B cell (primary cell): ENCODE measurements around the gene RRBP1. TPM values are rescaled to one million over a fixed set of nuclear protein-coding genes. Genes with fewer than 3 reads are reported as not detected.

Source experiments
- ATAC-seq: fragments of 200-7000 bp; cut with Tn5 transposase; one replicate; pipeline ENCODE4 v1.10.0; 2021; ENCODE audit warnings: low read depth, mild to moderate bottlenecking, moderate number of reproducible peaks, moderate library complexity
- CTCF ChIA-PET: fragments of 350-600 bp; sonication (Branson Sonifier 250); formaldehyde crosslinking; loops from one replicate; lab custom pipeline; 2021; ENCODE audit warnings: antibody characterized with exemption, inconsistent platforms; lab: Charles Lee
- POLR2A ChIA-PET: fragments of 350-600 bp; sonication (Branson Sonifier 250); formaldehyde crosslinking; loops from one replicate; lab custom pipeline; 2021; ENCODE audit warnings: antibody characterized with exemption; lab: Charles Lee
- DNase-seq: peaks from one replicate; pipeline ENCODE4 v3.0.0; 2013
- H2AFZ ChIP-seq: 2 replicates; pipeline ENCODE4 v1.6.1; 2012; ENCODE audit warnings: mild to moderate bottlenecking, low read depth, low read length; ENCODE audit not compliant: insufficient read depth, poor library complexity, severe bottlenecking
- H3K27ac ChIP-seq, 2 donors: 1 replicate in 1 of 2; 2 replicates in 1 of 2; pipeline ENCODE4 v1.5.1; 2012 to 2013; ENCODE audit warnings: low read length in 2 of 2, mild to moderate bottlenecking in 2 of 2, moderate library complexity in 1 of 2
- H3K27me3 ChIP-seq, 4 experiments: fragments of 200-600 bp in 1 of 4; sonication (generic) in 1 of 4; replicated peaks in 1 of 4; 1 replicate in 2 of 4; 2 replicates in 2 of 4; pipeline versions ENCODE4 v1.6.1 to v1.7.0; 2013 to 2016; ENCODE audit warnings: low read length in 3 of 4, mild to moderate bottlenecking in 2 of 4, mixed read lengths in 1 of 4, moderate library complexity in 1 of 4; ENCODE audit not compliant: insufficient read depth in 4 of 4, control insufficient read depth in 3 of 4; ENCODE audit errors: control extremely low read depth in 1 of 4
- H3K36me3 ChIP-seq, 2 experiments: replicated peaks in 1 of 2; 1 replicate in 1 of 2; 2 replicates in 1 of 2; pipeline versions ENCODE4 v1.6.1 to v1.7.1; 2013; ENCODE audit warnings: low read length in 1 of 2; ENCODE audit not compliant: insufficient read depth in 2 of 2, control insufficient read depth in 1 of 2; ENCODE audit errors: control extremely low read depth in 1 of 2, extremely low read depth in 1 of 2
- H3K4me1 ChIP-seq, 2 donors: fragments of 200-600 bp in 1 of 2; sonication (generic) in 1 of 2; 1 replicate in 1 of 2; 2 replicates in 1 of 2; pipeline versions ENCODE4 v1.5.1 to v1.6.1; 2013 to 2017; ENCODE audit warnings: low read length in 2 of 2; ENCODE audit not compliant: control insufficient read depth in 2 of 2, insufficient read depth in 2 of 2
- H3K4me2 ChIP-seq: replicated peaks from 2 replicates; pipeline ENCODE3; 2012; ENCODE audit warnings: mild to moderate bottlenecking, low read depth, low read length; ENCODE audit not compliant: poor library complexity, severe bottlenecking
- H3K4me3 ChIP-seq, 5 experiments: fragments of 200-600 bp in 1 of 5; sonication (generic) in 1 of 5; 1 replicate in 3 of 5; 2 replicates in 2 of 5; pipeline versions ENCODE4 v1.5.1 to v1.7.0; 2011 to 2016; ENCODE audit warnings: low read length in 4 of 5, mild to moderate bottlenecking in 4 of 5, low read depth in 2 of 5, control low read depth in 1 of 5, moderate library complexity in 1 of 5; ENCODE audit not compliant: insufficient read depth in 1 of 5; ENCODE audit errors: control extremely low read depth in 1 of 5, extremely low read depth in 1 of 5
- H3K79me2 ChIP-seq: fragments of 200-600 bp; sonication (generic); one replicate; pipeline ENCODE4 v1.6.0; 2016; ENCODE audit warnings: low read length; ENCODE audit not compliant: control insufficient read depth, insufficient read depth
- H3K9ac ChIP-seq: fragments of 200-600 bp; sonication (generic); 2 replicates; pipeline ENCODE4 v1.6.1; 2017; ENCODE audit warnings: mild to moderate bottlenecking, low read length, moderate library complexity
- H3K9me3 ChIP-seq, 3 donors: one replicate each; pipeline versions ENCODE4 v1.6.1 to v1.7.1; 2013; ENCODE audit warnings: low read length in 2 of 3; ENCODE audit not compliant: control insufficient read depth in 2 of 3, insufficient read depth in 1 of 3; ENCODE audit errors: control extremely low read depth in 1 of 3
- H4K20me1 ChIP-seq: 2 replicates; pipeline ENCODE4 v1.6.0; 2012; ENCODE audit warnings: mild to moderate bottlenecking, low read length; ENCODE audit not compliant: insufficient read depth, control insufficient read depth, poor library complexity, severe bottlenecking
- H3K27ac Mint-ChIP-seq: one replicate; pipeline ENCODE4 v1.8.0; 2021; ENCODE audit warnings: mixed read lengths
- H3K27me3 Mint-ChIP-seq: one replicate; pipeline ENCODE4 v1.8.0; 2021; ENCODE audit warnings: mixed read lengths
- H3K4me1 Mint-ChIP-seq: one replicate; pipeline ENCODE4 v1.8.0; 2021; ENCODE audit warnings: mixed read lengths
- H3K4me3 Mint-ChIP-seq: one replicate; pipeline ENCODE4 v1.8.0; 2021; ENCODE audit warnings: mixed read lengths
- H3K9me3 Mint-ChIP-seq: one replicate; pipeline ENCODE4 v1.8.0; 2022; ENCODE audit warnings: mixed read lengths; ENCODE audit not compliant: insufficient read depth
- CTCF ChIP-seq: fragments of 200-600 bp; IDR thresholded peaks from one replicate; pipeline ENCODE4 v1.8.0; 2022; ENCODE audit warnings: antibody characterized with exemption, mild to moderate bottlenecking
- EZH2 ChIP-seq: IDR thresholded peaks from 2 replicates; pipeline ENCODE4 v1.6.1; 2012; ENCODE audit warnings: borderline replicate concordance, low read depth, mild to moderate bottlenecking, moderate library complexity, low read length; ENCODE audit not compliant: insufficient read depth, poor library complexity, severe bottlenecking
- WGBS: methylation state at CpG from one replicate; pipeline ENCODE4 v1.1.5; 2013; ENCODE audit warnings: missing lambda C conversion rate; ENCODE audit not compliant: insufficient coverage; 5-methylcytosine and 5-hydroxymethylcytosine counted together
- intact Hi-C: fragments of 100-400 bp; cut with micrococcal nuclease; formaldehyde crosslinking; loops from one replicate; pipeline ENCODE4 v1.10.0; 2022
- polyA plus RNA-seq: library from polyadenylated mRNA; depleted of rRNA; stranded (reverse); fragments of >200 nt; gene quantifications from 2 replicates; pipeline ENCODE4 v1.2.3, GENCODE V29; 2012
- total RNA-seq, 2 donors: library from RNA; stranded (reverse); fragments of 120-200 nt in 1 of 2; gene quantifications; 1 replicate in 1 of 2; 2 replicates in 1 of 2; pipeline versions ENCODE4 v1.2.3 to v1.2.4, GENCODE V29; 2013 to 2022

RRBP1 gene
- total and polyA plus RNA-seq, 2 donors (not counting 1 experiment from before 2014, with no cell fraction given): 10.9 to 27.5 TPM

GRCh38 chr20:17572034-17572638, 109.9 kb downstream of the RRBP1 start:
- Histone ChIP-seq H3K27me3 (peaks cover 0 to 12% (median 2%) of the 10 kb centered on the region in 4 experiments), H3K4me1 (peaks cover 11 to 14% of the 10 kb centered on the region in 2 donors), H4K20me1 (no peaks in the 10 kb centered on the region), H3K27ac (no peak overlapping the region), H3K4me3 (no peak overlapping the region), H2AFZ (no peak overlapping the region), H3K36me3 (no peaks in the 10 kb centered on the region), H3K9ac (no peak overlapping the region), H3K4me2 (no peak overlapping the region), H3K79me2 (peaks cover 34% of the 10 kb centered on the region), H3K9me3 (no peaks in the 10 kb centered on the region)
- TF ChIP-seq EZH2: no peak
- no peak for TF ChIP-seq CTCF
- ChIA-PET POLR2A (no interaction called here), CTCF (interaction anchor here (0.7 to 2.0 kb wide), 3 partner anchors 35 to 326 kb away, joined by 3 to 8 read pairs (median 4); no protein-coding TSS in a partner anchor)
- H3K9me3 Mint-ChIP-seq: no peaks in the 10 kb centered on the region
- H3K27ac Mint-ChIP-seq: no peak overlapping the region
- peaks cover 20% of the 10 kb centered on the region for H3K4me1 Mint-ChIP-seq
- intact Hi-C loops: no loop called here
- ATAC-seq (no peak), DNase-seq (no peak)
- H3K27me3 Mint-ChIP-seq: peaks cover 4% of the 10 kb centered on the region
- WGBS: no CpG with 5 or more reads among the region's 7 CpGs
- H3K4me3 Mint-ChIP-seq: no peak overlapping the region

- Histone ChIP-seq H3K79me2 (peaks cover 34% of the 10 kb centered on the region), H4K20me1 (no peaks in the 10 kb centered on the region), H3K4me2 (peak overlapping the region; percentile 98), H3K4me3 (peak overlapping the region in 4 of 5 experiments; percentile 78 to 97 (median 87)), H3K9ac (peak overlapping the region; percentile 88), H3K27me3 (peaks cover 0 to 12% (median 2%) of the 10 kb centered on the region in 4 experiments), H3K4me1 (peaks cover 11 to 14% of the 10 kb centered on the region in 2 donors), H3K36me3 (no peaks in the 10 kb centered on the region), H3K9me3 (peaks cover 0 to 4% (median 0%) of the 10 kb centered on the region in 3 donors), H2AFZ (no peak overlapping the region), H3K27ac (no peak overlapping the region)
- no peak for TF ChIP-seq EZH2
- TF ChIP-seq CTCF: no peak
- intact Hi-C loops: loop anchor here (2.0 kb wide), 6 partner anchors 34 to 936 kb away; partner anchors contain the start of genes KAT14, PET117, RBBP9 and SEC23B
- ATAC-seq (no peak), DNase-seq (peak; percentile 26)
- Mint-ChIP-seq H3K27ac (no peak overlapping the region), H3K9me3 (peaks cover 2% of the 10 kb centered on the region), H3K4me1 (peaks cover 20% of the 10 kb centered on the region), H3K4me3 (peak overlapping the region; percentile 94), H3K27me3 (peaks cover 6% of the 10 kb centered on the region)
- ChIA-PET CTCF (interaction anchor here (1.0 to 2.0 kb wide), 5 partner anchors 11 to 397 kb away, joined by 3 to 15 read pairs (median 8); partner anchors contain the start of gene RRBP1), POLR2A (interaction anchor here (1.0 kb wide), 1 partner anchor 397 kb away, joined by 3 read pairs; the partner anchor contains the start of gene SNX5)
- 25% methylated on average over 2 of the region's 6 CpGs for WGBS
These were observed 110.9 kb downstream of the RRBP1 start for GRCh38 chr20:17571153-17571527.
